Activated B cell treated with CpG ODN at 0.5 μM for 24 hours (primary cell): ENCODE data around the gene ARHGAP15. TPM values are rescaled to one million over a fixed set of nuclear protein-coding genes. Genes with fewer than 3 reads are reported as not detected.

Experiments
- ATAC-seq: fragments of 200-7000 bp; cut with Tn5 transposase; one replicate; pipeline ENCODE4 v1.10.0; 2021; ENCODE audit warnings: low read depth, mild to moderate bottlenecking, moderate library complexity
- CTCF ChIA-PET: fragments of 350-600 bp; sonication (Branson Sonifier 250); formaldehyde crosslinking; loops from one replicate; lab custom pipeline; 2021; ENCODE audit warnings: antibody characterized with exemption; lab: Charles Lee
- POLR2A ChIA-PET: fragments of 350-600 bp; sonication (Branson Sonifier 250); formaldehyde crosslinking; loops from one replicate; lab custom pipeline; 2021; ENCODE audit warnings: antibody characterized with exemption; lab: Charles Lee
- DNase-seq: peaks from one replicate; pipeline ENCODE4 v3.0.0; 2022
- H3K27ac Mint-ChIP-seq: one replicate; pipeline ENCODE4 v1.8.0; 2020; ENCODE audit warnings: mixed read lengths
- H3K27me3 Mint-ChIP-seq: one replicate; pipeline ENCODE4 v1.8.0; 2021; ENCODE audit warnings: mixed read lengths
- H3K36me3 Mint-ChIP-seq: one replicate; pipeline ENCODE4 v1.8.0; 2021; ENCODE audit warnings: low read depth, mixed read lengths
- H3K4me1 Mint-ChIP-seq: one replicate; pipeline ENCODE4 v1.8.0; 2021; ENCODE audit warnings: mixed read lengths
- H3K4me3 Mint-ChIP-seq: one replicate; pipeline ENCODE4 v1.8.0; 2020; ENCODE audit warnings: mild to moderate bottlenecking, mixed read lengths
- H3K9me3 Mint-ChIP-seq: one replicate; pipeline ENCODE4 v1.8.0; 2020; ENCODE audit warnings: mixed read lengths
- intact Hi-C: fragments of 100-400 bp; cut with micrococcal nuclease; formaldehyde crosslinking; loops from one replicate; pipeline ENCODE4 v1.15.1; 2024
- total RNA-seq: library from RNA; stranded (reverse); gene quantifications from 2 replicates; pipeline ENCODE4 v1.2.3, GENCODE V29; 2022
- TF ChIP-seq, protein P1 (sequence below): fragments of 200-600 bp; IDR thresholded peaks from one replicate; pipeline ENCODE4 v1.8.0; 2022; ENCODE audit warnings: antibody characterized with exemption, mild to moderate bottlenecking

Gene ARHGAP15
- total RNA-seq, 1 donor from 2014 or later: 112 TPM

DNA sequence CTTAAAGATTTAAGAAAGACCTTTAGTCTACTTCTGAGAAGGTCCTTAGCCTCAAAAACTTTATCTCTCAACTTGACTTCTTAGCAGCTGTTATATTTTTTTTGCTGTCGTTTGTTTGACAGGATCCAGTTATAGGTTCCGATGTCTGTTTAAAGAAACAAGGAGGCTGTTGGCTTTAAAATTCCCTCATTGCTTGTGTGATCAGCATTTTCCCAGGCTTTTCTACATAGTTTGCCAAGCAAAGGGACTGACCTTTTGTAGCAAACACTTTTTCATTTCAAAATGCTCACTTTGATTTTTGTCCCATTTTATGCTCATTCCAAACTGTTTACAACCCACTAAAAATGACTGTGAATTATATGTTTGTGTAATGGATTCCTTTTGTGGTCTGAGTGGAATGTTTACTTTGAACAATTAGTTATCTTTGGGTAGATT, 394.9 kb downstream of the ARHGAP15 start:
- Mint-ChIP-seq H3K4me1 (peaks cover 19% of the 10 kb centered on the region), H3K9me3 (no peaks in the 10 kb centered on the region), H3K27ac (no peak overlapping the region), H3K4me3 (no peak overlapping the region), H3K36me3 (peaks cover 67% of the 10 kb centered on the region), H3K27me3 (no peaks in the 10 kb centered on the region)
- no peak for ATAC-seq
- POLR2A ChIA-PET: no interaction called here
- intact Hi-C loops: no loop called here
- TF ChIP-seq, protein P1, sequence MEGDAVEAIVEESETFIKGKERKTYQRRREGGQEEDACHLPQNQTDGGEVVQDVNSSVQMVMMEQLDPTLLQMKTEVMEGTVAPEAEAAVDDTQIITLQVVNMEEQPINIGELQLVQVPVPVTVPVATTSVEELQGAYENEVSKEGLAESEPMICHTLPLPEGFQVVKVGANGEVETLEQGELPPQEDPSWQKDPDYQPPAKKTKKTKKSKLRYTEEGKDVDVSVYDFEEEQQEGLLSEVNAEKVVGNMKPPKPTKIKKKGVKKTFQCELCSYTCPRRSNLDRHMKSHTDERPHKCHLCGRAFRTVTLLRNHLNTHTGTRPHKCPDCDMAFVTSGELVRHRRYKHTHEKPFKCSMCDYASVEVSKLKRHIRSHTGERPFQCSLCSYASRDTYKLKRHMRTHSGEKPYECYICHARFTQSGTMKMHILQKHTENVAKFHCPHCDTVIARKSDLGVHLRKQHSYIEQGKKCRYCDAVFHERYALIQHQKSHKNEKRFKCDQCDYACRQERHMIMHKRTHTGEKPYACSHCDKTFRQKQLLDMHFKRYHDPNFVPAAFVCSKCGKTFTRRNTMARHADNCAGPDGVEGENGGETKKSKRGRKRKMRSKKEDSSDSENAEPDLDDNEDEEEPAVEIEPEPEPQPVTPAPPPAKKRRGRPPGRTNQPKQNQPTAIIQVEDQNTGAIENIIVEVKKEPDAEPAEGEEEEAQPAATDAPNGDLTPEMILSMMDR: no peak
- CTCF ChIA-PET: no interaction called here
- no peak for DNase-seq

DNA sequence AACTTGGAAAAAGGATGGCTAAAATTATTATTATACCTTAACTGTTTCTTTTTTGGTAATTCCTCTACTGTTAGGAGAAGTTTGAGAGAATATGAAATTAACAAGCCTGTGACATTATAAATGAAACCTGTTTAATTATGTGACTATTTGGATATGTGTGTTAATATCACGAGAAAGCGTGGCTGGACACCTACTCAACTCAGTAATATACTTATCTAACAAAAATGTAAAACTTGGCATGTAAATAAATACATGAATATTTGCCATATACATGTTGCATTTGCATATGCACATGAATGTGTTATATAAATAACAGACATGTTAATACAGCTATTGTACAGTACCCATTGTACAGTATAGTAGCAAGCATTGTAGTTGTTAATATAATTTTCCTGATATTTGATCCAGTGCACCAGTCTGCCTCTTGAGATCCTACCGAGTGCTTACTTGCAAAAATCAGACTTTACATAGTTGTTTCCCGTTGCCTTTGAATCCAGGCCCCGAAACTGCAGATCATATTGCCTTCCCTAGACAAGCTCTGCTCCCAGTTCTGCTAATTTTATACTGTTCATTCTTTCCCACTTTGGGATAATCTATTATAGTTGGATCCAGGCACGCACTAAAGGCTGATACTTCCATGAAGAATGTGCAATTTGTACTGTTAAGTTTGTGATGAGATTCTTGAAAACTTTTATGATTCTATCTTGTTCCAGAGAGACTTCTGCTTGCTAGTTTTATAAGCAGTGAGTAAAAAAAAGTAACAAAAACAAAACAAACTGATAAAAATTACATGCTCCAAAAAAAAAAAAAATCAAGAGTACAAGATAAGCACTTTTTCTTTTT, 395.6 kb downstream of the ARHGAP15 start:
- TF ChIP-seq, protein P1: no peak
- intact Hi-C loops: no loop called here
- ATAC-seq: no peak
- no peaks in the 10 kb centered on the region for H3K9me3 Mint-ChIP-seq
- no peak overlapping the region for H3K4me3 Mint-ChIP-seq
- no peaks in the 10 kb centered on the region for H3K27me3 Mint-ChIP-seq
- peaks cover 67% of the 10 kb centered on the region for H3K36me3 Mint-ChIP-seq
- H3K4me1 Mint-ChIP-seq: peaks cover 20% of the 10 kb centered on the region
- POLR2A ChIA-PET: no interaction called here
- CTCF ChIA-PET: no interaction called here
- no peak overlapping the region for H3K27ac Mint-ChIP-seq
- no peak for DNase-seq

GRCh38 chr2:143525402-143525860, 396.2 kb downstream of the ARHGAP15 start:
- Mint-ChIP-seq H3K9me3 (no peaks in the 10 kb centered on the region), H3K36me3 (peaks cover 65% of the 10 kb centered on the region), H3K4me3 (no peak overlapping the region), H3K27ac (peak overlapping the region; percentile 32), H3K4me1 (peaks cover 20% of the 10 kb centered on the region), H3K27me3 (no peaks in the 10 kb centered on the region)
- TF ChIP-seq, protein P1: no peak
- DNase-seq: no peak
- intact Hi-C loops: no loop called here
- CTCF ChIA-PET: no interaction called here
- no peak for ATAC-seq
- POLR2A ChIA-PET: no interaction called here

DNA sequence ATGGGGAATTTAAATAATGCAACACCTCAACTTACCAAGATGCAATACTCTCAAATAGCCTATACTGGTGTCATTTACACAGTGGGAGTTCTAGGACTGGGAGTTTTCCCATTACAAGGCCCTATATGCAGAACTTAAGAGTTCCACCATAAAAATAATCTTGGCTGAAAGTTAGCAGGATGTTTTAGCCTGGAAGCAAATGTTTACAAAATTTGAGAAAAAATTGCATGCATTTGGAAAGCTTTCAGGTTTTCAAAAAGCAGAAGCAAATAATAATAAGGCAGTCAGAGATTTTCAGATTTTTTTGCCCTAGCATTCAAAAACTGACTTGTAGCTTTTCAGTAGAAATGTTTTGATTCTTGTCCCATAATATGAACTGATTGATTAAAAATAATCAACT, 397.3 kb downstream of the ARHGAP15 start:
- ChIA-PET CTCF (no interaction called here), POLR2A (no interaction called here)
- intact Hi-C loops: no loop called here
- no peak for DNase-seq
- Mint-ChIP-seq H3K27ac (no peak overlapping the region), H3K27me3 (no peaks in the 10 kb centered on the region), H3K9me3 (no peaks in the 10 kb centered on the region), H3K4me3 (no peak overlapping the region), H3K4me1 (peaks cover 20% of the 10 kb centered on the region), H3K36me3 (peaks cover 65% of the 10 kb centered on the region)
- ATAC-seq: no peak
- TF ChIP-seq, protein P1: no peak

DNA sequence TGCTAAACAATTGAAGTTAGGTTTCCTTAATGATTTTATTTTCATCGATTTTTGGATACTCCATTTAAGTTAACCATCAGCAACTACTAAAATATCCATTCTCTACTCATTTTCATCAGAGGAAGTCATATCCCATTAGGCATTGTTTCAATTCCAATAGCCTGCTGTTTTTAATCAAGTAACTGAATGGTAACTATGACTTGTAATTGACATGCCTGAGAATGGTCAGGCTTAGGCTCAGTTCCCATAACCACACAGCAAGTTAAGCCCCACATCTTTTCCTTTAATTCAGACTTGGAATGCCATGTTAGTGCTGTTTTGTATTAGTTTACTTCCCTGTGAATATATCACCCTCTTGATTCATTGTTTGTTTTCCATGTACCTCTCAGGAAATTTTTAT, 398.8 kb downstream of the ARHGAP15 start:
- DNase-seq (no peak), ATAC-seq (no peak)
- TF ChIP-seq, protein P1: no peak
- Mint-ChIP-seq H3K4me1 (peaks cover 20% of the 10 kb centered on the region), H3K4me3 (no peak overlapping the region), H3K27ac (no peak overlapping the region), H3K36me3 (peaks cover 61% of the 10 kb centered on the region), H3K9me3 (no peaks in the 10 kb centered on the region), H3K27me3 (no peaks in the 10 kb centered on the region)
- POLR2A ChIA-PET: interaction anchor here (0.6 kb wide), 1 partner anchor 115 kb away, joined by 3 read pairs; no protein-coding TSS in a partner anchor
- CTCF ChIA-PET: no interaction called here
- intact Hi-C loops: no loop called here
